Ascending aorta (tissue), 2 donors: Measurements from ENCODE around the gene PUM1. TPM values are rescaled to one million over a fixed set of nuclear protein-coding genes. Genes with fewer than 3 reads are reported as not detected.
"Not testable (repeated sequence)": the region's sequence is repeated elsewhere in the genome, so short reads cannot be mapped to it uniquely, and the experiment has no call there.

Experiments
- DNase-seq, 2 donors: peaks; one replicate each; pipeline ENCODE4 v3.0.0-alpha.2; 2019; ENCODE audit warnings: low spot score in 2 of 2
- H3K27ac ChIP-seq, 2 donors: fragments of 200-600 bp; sonication (generic); one replicate each; pipeline ENCODE4 v1.5.1; 2016 to 2017; ENCODE audit warnings: mild to moderate bottlenecking in 1 of 2
- H3K27me3 ChIP-seq: fragments of 200-600 bp; sonication (generic); one replicate; pipeline ENCODE4 v1.5.1; 2017
- H3K36me3 ChIP-seq, 2 donors: fragments of 200-600 bp; sonication (generic); one replicate each; pipeline ENCODE4 v1.5.1; 2016
- H3K4me1 ChIP-seq, 2 donors: fragments of 200-600 bp; sonication (generic); one replicate each; pipeline ENCODE4 v1.5.1; 2016 to 2017; ENCODE audit warnings: mild to moderate bottlenecking in 1 of 2
- H3K4me3 ChIP-seq, 2 donors: fragments of 200-600 bp; sonication (generic); one replicate each; pipeline ENCODE4 v1.5.1; 2016 to 2017; ENCODE audit warnings: mild to moderate bottlenecking in 1 of 2
- H3K9me3 ChIP-seq, 2 donors: fragments of 200-600 bp; sonication (generic); one replicate each; pipeline ENCODE4 v1.5.1; 2016
- CTCF ChIP-seq, 3 experiments: fragments of 200-600 bp in 2 of 3; fragments of 450-650 bp in 1 of 3; sonication (generic) in 2 of 3; IDR thresholded peaks; one replicate each; pipeline ENCODE4 v1.5.1; 2016 to 2019; ENCODE audit warnings: antibody characterized with exemption in 3 of 3, mild to moderate bottlenecking in 1 of 3, moderate library complexity in 1 of 3
- intact Hi-C: fragments of 100-400 bp; cut with DNase I; formaldehyde crosslinking; loops from one replicate; pipeline ENCODE4 v1.15.1; 2023
- total RNA-seq: library from RNA; depleted of rRNA; stranded (reverse); fragments of >200 nt; gene quantifications from one replicate; pipeline ENCODE4 v1.1.0, GENCODE V29; 2016

PUM1 gene
- total RNA-seq, 1 donor from 2014 or later, result 52.3 TPM

- no peak for TF ChIP-seq CTCF (IDR thresholded peaks at IDR 0.05)
- no peaks in the 10 kb centered on the region for H3K9me3 ChIP-seq
- no peak for DNase-seq
- H3K36me3 ChIP-seq, result no peaks in the 10 kb centered on the region
- no peaks in the 10 kb centered on the region for H3K27me3 ChIP-seq
- no peak overlapping the region for H3K4me3 ChIP-seq
- H3K4me1 ChIP-seq, result no peaks in the 10 kb centered on the region
- intact Hi-C loops, result no loop called here
- H3K27ac ChIP-seq, result no peak overlapping the region
These were observed 29.9 kb upstream of the PUM1 start for GRCh38 chr1:31095298-31095981.

- H3K36me3 ChIP-seq, H3K27me3 ChIP-seq, intact Hi-C loops, H3K27ac ChIP-seq, H3K9me3 ChIP-seq, H3K4me1 ChIP-seq, H3K4me3 ChIP-seq, DNase-seq: not testable (repeated sequence)
These were observed 22.6 kb upstream of the PUM1 start for GRCh38 chr1:31088081-31088480.

GRCh38 chr1:31084782-31085569, 19.5 kb upstream of the PUM1 start:
- no peaks in the 10 kb centered on the region for H3K4me1 ChIP-seq
- H3K36me3 ChIP-seq, result no peaks in the 10 kb centered on the region
- H3K4me3 ChIP-seq, result no peak overlapping the region
- intact Hi-C loops, result no loop called here
- no peaks in the 10 kb centered on the region for H3K9me3 ChIP-seq
- no peak overlapping the region for H3K27ac ChIP-seq
- H3K27me3 ChIP-seq, result no peaks in the 10 kb centered on the region
- DNase-seq, result no peak
- no peak for TF ChIP-seq CTCF (IDR thresholded peaks at IDR 0.05)

GRCh38 chr1:31082385-31082784, 16.9 kb upstream of the PUM1 start:
- no peaks in the 10 kb centered on the region for H3K9me3 ChIP-seq
- H3K4me1 ChIP-seq, result no peaks in the 10 kb centered on the region
- no peaks in the 10 kb centered on the region for H3K36me3 ChIP-seq
- TF ChIP-seq CTCF (IDR thresholded peaks at IDR 0.05), result no peak
- no peak overlapping the region for H3K27ac ChIP-seq
- no peak overlapping the region for H3K4me3 ChIP-seq
- no peak for DNase-seq
- intact Hi-C loops, result no loop called here
- no peaks in the 10 kb centered on the region for H3K27me3 ChIP-seq

- intact Hi-C loops, result no loop called here
- no peak for TF ChIP-seq CTCF (IDR thresholded peaks at IDR 0.05)
- DNase-seq, result no peak
- Histone ChIP-seq H3K4me1 (no peaks in the 10 kb centered on the region), H3K27me3 (no peaks in the 10 kb centered on the region), H3K4me3 (no peak overlapping the region), H3K9me3 (no peaks in the 10 kb centered on the region), H3K27ac (no peak overlapping the region), H3K36me3 (no peaks in the 10 kb centered on the region)
These were observed 7.5 kb upstream of the PUM1 start for GRCh38 chr1:31073044-31073443.

- intact Hi-C loops, result no loop called here
- Histone ChIP-seq H3K9me3 (no peaks in the 10 kb centered on the region), H3K36me3 (no peaks in the 10 kb centered on the region), H3K27me3 (no peaks in the 10 kb centered on the region), H3K4me3 (no peak overlapping the region), H3K4me1 (no peaks in the 10 kb centered on the region), H3K27ac (no peak overlapping the region)
- peak in 1 of 2 donors; percentile 24 for DNase-seq
- no peak for TF ChIP-seq CTCF (IDR thresholded peaks at IDR 0.05)
These were observed 6.8 kb upstream of the PUM1 start for GRCh38 chr1:31072304-31072746.
